Measurements from ENCODE around the gene CELA2A.
"Not testable (repeated sequence)": the region's sequence is repeated elsewhere in the genome, so short reads cannot be mapped to it uniquely, and the experiment has no call there.

CELA2A gene

DNA sequence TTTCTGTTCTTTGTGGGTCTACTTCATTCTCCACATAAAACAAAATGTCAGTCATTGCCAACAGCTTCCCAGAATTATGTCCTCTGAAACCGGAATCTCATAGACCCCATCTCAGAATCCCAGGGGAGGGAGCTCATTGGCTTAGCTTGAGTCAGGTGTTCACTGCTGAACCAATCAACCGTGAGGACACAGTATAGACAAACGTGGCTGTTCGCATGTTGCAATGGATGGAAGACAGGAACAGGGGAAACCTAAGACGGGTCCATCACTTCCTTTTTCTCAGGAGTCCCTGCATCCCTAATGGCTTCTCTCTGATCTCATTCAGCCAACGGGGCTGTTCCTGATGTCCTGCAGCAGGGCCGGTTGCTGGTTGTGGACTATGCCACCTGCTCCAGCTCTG lies 9.1 kb downstream of the CELA2A start:
- DNase-seq (ENCODE audit: low read depth, low spot score): no peak
- H3K9ac ChIP-seq (ENCODE audit: insufficient read length, low read depth): no peak overlapping the region
- no peak overlapping the region for H3K4me3 ChIP-seq (ENCODE audit: insufficient read length, low read depth)
- H3K9me3 ChIP-seq (ENCODE audit: insufficient read depth, low read length): no peaks in the 10 kb centered on the region
- TF ChIP-seq YY1 (IDR thresholded peaks at IDR 0.05; ENCODE audit: insufficient read depth, insufficient read length) (no peak), ZNF274 (IDR thresholded peaks at IDR 0.05; ENCODE audit: low read depth, low read length) (no peak), SUZ12 (IDR thresholded peaks at IDR 0.05; ENCODE audit: extremely low read depth, insufficient read depth, insufficient read length) (no peak)
- no peaks in the 10 kb centered on the region for H3K27me3 ChIP-seq (ENCODE audit: insufficient read depth, insufficient read length)
- no peaks in the 10 kb centered on the region for H3K4me1 ChIP-seq (ENCODE audit: insufficient read depth, insufficient read length)
- no peaks in the 10 kb centered on the region for H3K36me3 ChIP-seq (ENCODE audit: insufficient read depth, insufficient read length, low read length)

DNA sequence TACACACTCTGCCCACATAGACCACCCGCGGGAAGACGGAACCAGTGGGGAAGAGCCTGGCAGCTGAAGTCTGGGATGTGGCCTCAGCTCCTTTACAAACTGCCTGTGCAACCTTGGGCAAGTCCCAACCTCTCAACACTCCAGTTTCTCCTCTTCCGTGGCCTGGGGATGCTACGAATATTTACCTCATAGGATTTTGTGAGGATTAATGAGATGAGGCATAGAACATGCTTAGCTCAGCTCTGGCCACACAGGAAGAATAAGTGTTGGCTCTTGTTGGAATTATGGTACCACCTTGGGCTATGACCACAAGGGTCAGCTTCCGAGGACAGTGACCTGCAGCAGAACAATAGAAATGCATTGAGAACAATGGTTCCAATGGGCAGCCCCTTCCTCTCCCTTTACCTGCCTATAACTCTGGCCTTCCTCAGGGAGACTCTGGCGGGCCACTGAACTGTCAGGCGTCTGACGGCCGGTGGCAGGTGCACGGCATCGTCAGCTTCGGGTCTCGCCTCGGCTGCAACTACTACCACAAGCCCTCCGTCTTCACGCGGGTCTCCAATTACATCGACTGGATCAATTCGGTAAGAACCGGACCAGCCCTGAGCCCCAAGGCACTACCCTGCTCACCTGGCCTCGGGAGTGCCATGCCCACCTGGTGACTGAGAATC lies 10.6 kb downstream of the CELA2A start:
- not testable (repeated sequence) for H3K4me3 ChIP-seq (ENCODE audit: insufficient read length, low read depth); H3K9ac ChIP-seq (ENCODE audit: insufficient read length, low read depth); H3K9me3 ChIP-seq (ENCODE audit: insufficient read depth, low read length); H3K4me1 ChIP-seq (ENCODE audit: insufficient read depth, insufficient read length); H3K36me3 ChIP-seq (ENCODE audit: insufficient read depth, insufficient read length, low read length); H3K27me3 ChIP-seq (ENCODE audit: insufficient read depth, insufficient read length); DNase-seq (ENCODE audit: low read depth, low spot score)

DNA sequence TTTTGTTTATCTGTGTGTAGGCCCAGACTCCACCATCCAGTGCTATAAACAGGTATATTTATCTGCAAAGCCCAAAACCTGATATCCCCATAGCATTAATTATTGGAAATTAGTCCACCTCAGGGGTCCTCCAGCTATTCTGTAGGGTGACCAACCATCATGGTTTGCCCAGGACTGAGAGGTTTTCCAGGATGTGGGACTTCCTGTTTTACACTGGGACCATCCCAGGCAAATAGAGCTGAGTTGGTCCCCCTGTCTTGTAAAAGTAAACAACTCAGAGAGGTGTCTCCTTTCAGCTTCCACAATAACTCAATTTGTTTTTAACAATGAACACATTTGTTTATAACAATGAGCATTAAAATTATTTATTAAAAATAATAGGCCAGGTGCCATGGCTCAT lies 11.6 kb downstream of the CELA2A start:
- no peak for TF ChIP-seq SUZ12 (IDR thresholded peaks at IDR 0.05; ENCODE audit: extremely low read depth, insufficient read depth, insufficient read length)
- no peak for DNase-seq (ENCODE audit: low read depth, low spot score)
- H3K27me3 ChIP-seq (ENCODE audit: insufficient read depth, insufficient read length): no peaks in the 10 kb centered on the region
- no peak overlapping the region for H3K4me3 ChIP-seq (ENCODE audit: insufficient read length, low read depth)
- H3K9ac ChIP-seq (ENCODE audit: insufficient read length, low read depth): no peak overlapping the region
- no peaks in the 10 kb centered on the region for H3K36me3 ChIP-seq (ENCODE audit: insufficient read depth, insufficient read length, low read length)
- H3K9me3 ChIP-seq (ENCODE audit: insufficient read depth, low read length): no peaks in the 10 kb centered on the region
- no peaks in the 10 kb centered on the region for H3K4me1 ChIP-seq (ENCODE audit: insufficient read depth, insufficient read length)

DNA sequence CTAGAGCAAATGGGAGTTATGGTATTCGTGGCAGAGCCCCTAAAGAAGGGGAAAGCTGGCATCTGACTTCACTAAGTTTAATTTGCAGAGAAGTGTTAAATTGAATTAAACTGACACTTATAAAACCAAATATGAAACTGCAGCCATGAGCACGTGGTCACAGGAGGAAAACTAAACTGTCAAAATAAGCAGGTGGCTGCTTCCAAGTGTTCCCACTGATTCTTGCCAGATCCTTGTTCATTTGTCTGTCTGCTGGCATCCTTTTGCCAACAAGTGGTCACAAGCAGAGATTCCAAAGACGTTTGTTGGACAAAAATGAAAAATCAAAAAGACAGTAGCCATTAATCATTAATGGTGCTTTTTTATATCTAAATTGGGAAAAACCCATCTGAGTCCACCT lies 12.8 kb downstream of the CELA2A start:
- Histone ChIP-seq H3K27me3 (ENCODE audit: insufficient read depth, insufficient read length) (no peaks in the 10 kb centered on the region), H3K9ac (ENCODE audit: insufficient read length, low read depth) (no peak overlapping the region), H3K4me3 (ENCODE audit: insufficient read length, low read depth) (no peak overlapping the region), H3K4me1 (ENCODE audit: insufficient read depth, insufficient read length) (no peaks in the 10 kb centered on the region), H3K9me3 (ENCODE audit: insufficient read depth, low read length) (no peaks in the 10 kb centered on the region), H3K36me3 (ENCODE audit: insufficient read depth, insufficient read length, low read length) (no peaks in the 10 kb centered on the region)
- DNase-seq (ENCODE audit: low read depth, low spot score): no peak
- TF ChIP-seq SUZ12 (IDR thresholded peaks at IDR 0.05; ENCODE audit: extremely low read depth, insufficient read depth, insufficient read length) (no peak), ZNF274 (IDR thresholded peaks at IDR 0.05; ENCODE audit: low read depth, low read length) (no peak), YY1 (IDR thresholded peaks at IDR 0.05; ENCODE audit: insufficient read depth, insufficient read length) (no peak)

DNA sequence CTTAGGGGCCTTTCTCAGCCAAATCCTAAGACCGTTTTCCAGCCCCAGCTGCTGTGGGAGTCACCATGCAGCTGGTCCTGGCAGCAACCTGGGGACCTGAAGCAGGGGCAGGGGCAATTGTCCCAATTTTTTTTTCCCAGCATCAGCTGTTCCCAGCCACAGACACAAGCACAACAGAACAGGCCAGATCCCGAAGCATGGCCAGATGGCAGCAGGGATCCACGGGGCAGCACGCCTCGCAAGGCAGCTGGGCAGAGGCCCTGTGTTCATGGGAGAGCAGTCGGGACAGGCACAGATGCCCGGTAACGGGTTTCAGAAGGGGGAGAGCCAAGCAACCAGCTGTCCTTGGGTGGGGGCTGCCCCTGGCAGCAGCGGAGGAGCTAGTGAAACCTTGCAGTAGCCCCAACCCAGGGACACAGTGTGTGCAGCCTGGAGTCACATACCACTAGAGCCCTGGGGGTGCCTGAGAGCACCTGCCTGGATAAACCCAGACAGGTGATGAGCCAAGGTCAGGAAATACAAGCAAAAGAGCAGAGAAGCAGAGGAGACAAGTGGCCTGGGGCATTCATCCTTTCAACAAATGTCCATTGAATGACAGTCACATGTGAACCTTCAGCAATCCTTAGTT lies 13.4 kb downstream of the CELA2A start:
- H3K4me3 ChIP-seq (ENCODE audit: insufficient read length, low read depth); H3K27me3 ChIP-seq (ENCODE audit: insufficient read depth, insufficient read length); H3K9me3 ChIP-seq (ENCODE audit: insufficient read depth, low read length); H3K4me1 ChIP-seq (ENCODE audit: insufficient read depth, insufficient read length); H3K9ac ChIP-seq (ENCODE audit: insufficient read length, low read depth); H3K36me3 ChIP-seq (ENCODE audit: insufficient read depth, insufficient read length, low read length); DNase-seq (ENCODE audit: low read depth, low spot score): not testable (repeated sequence)

DNA sequence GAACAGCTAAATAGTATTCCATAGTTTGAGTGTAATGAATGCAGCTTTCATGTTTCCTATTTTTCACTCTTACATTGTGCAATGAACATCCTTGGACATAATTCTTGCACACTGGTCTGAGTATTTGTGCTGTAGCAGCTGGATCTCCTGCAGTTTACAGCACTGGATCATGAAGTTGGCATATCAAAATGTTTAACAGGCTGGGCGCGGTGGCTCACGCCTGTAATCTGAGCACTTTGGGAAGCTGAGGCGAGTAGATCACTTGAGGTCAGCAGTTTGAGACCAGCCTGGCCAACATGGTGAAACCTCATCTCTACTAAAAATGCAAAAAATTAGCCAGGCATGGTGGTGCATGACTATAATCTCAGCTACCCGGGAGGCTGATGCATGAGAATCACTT lies 14.5 kb downstream of the CELA2A start:
- not testable (repeated sequence) for H3K27me3 ChIP-seq (ENCODE audit: insufficient read depth, insufficient read length); DNase-seq (ENCODE audit: low read depth, low spot score); H3K36me3 ChIP-seq (ENCODE audit: insufficient read depth, insufficient read length, low read length); H3K9me3 ChIP-seq (ENCODE audit: insufficient read depth, low read length); H3K9ac ChIP-seq (ENCODE audit: insufficient read length, low read depth); H3K4me1 ChIP-seq (ENCODE audit: insufficient read depth, insufficient read length); H3K4me3 ChIP-seq (ENCODE audit: insufficient read length, low read depth)

DNA sequence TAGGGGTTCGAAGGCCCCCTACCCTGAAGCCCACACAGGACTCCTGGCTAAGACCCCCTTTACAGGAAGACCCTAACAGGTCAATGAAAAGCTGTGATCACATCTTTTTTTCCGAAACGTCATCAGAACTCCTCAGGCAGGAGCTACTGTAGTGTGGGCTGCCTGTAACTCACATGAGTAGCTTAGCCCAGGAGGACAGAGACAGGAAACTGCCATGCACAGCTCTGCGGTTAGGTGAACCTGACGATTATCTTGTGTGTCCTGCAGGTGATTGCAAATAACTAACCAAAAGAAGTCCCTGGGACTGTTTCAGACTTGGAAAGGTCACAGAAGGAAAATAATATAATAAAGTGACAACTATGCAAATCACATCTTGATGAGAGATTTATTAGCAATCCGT lies 15.2 kb downstream of the CELA2A start:
- H3K9ac ChIP-seq (ENCODE audit: insufficient read length, low read depth); DNase-seq (ENCODE audit: low read depth, low spot score); H3K4me3 ChIP-seq (ENCODE audit: insufficient read length, low read depth): not testable (repeated sequence)

DNA sequence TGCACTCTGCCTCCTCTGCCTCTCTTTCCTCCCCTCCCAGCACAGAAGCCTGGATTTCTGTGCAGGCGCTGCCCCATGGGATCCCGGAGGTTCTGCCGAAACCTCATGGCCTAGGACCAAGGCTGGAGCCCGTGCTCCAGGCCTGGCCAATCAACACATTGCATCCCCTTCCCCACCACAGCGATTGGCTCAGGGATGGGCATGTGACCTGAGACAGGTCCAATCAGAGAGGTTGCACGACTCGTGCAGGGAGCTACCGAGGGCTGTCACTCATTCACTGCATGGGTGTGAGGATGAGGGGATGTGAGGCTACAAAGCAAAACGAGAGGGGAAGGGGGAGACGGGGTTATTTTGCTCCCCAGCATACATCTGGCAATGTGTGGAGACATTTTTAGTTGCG lies 16.1 kb downstream of the CELA2A start:
- Histone ChIP-seq H3K27me3 (ENCODE audit: insufficient read depth, insufficient read length) (no peaks in the 10 kb centered on the region), H3K36me3 (ENCODE audit: insufficient read depth, insufficient read length, low read length) (no peaks in the 10 kb centered on the region), H3K9me3 (ENCODE audit: insufficient read depth, low read length) (no peaks in the 10 kb centered on the region), H3K9ac (ENCODE audit: insufficient read length, low read depth) (no peak overlapping the region), H3K4me3 (ENCODE audit: insufficient read length, low read depth) (no peak overlapping the region), H3K4me1 (ENCODE audit: insufficient read depth, insufficient read length) (no peaks in the 10 kb centered on the region)
- no peak for DNase-seq (ENCODE audit: low read depth, low spot score)
- TF ChIP-seq YY1 (IDR thresholded peaks at IDR 0.05; ENCODE audit: insufficient read depth, insufficient read length): no peak

More for the DNA sequence above, 15.2 kb downstream of the CELA2A start:
- not testable (repeated sequence) for H3K36me3 ChIP-seq (ENCODE audit: insufficient read depth, insufficient read length, low read length); H3K27me3 ChIP-seq (ENCODE audit: insufficient read depth, insufficient read length); H3K4me1 ChIP-seq (ENCODE audit: insufficient read depth, insufficient read length); H3K9me3 ChIP-seq (ENCODE audit: insufficient read depth, low read length)
